Common myeloid progenitor, CD34-positive (primary cell): Measurements from ENCODE around the gene SARM1.

Experiments
- CTCF ChIA-PET: fragments of 350-600 bp; sonication (Branson Sonifier 250); formaldehyde crosslinking; loops from one replicate; lab custom pipeline; 2021; ENCODE audit warnings: antibody characterized with exemption; lab: Charles Lee
- POLR2A ChIA-PET: fragments of 350-600 bp; sonication (Branson Sonifier 250); formaldehyde crosslinking; loops from one replicate; lab custom pipeline; 2021; ENCODE audit warnings: antibody characterized with exemption; lab: Charles Lee
- DNase-seq, 3 donors: peaks; one replicate each; pipeline versions ENCODE4 v3.0.0 to v3.0.0-alpha.2; 2013
- H3K27ac ChIP-seq, 2 experiments: 1 replicate in 1 of 2; 2 replicates in 1 of 2; pipeline ENCODE4 v1.7.0; 2013; ENCODE audit warnings: inconsistent platforms in 2 of 2, low read length in 2 of 2, mild to moderate bottlenecking in 2 of 2, low read depth in 1 of 2, moderate library complexity in 1 of 2; ENCODE audit not compliant: severe bottlenecking in 2 of 2, insufficient read depth in 1 of 2, poor library complexity in 1 of 2
- H3K27me3 ChIP-seq, 5 experiments: replicated peaks in 2 of 5; 1 replicate in 3 of 5; 2 replicates in 2 of 5; pipeline versions ENCODE4 v1.6.1 to v1.7.0; 2013; ENCODE audit warnings: low read length in 4 of 5, mild to moderate bottlenecking in 2 of 5, moderate library complexity in 2 of 5, inconsistent platforms in 1 of 5; ENCODE audit not compliant: insufficient read depth in 5 of 5, control insufficient read depth in 4 of 5
- H3K36me3 ChIP-seq, 4 experiments: 1 replicate in 2 of 4; 2 replicates in 2 of 4; pipeline versions ENCODE4 v1.6.1 to v1.7.0; 2013; ENCODE audit warnings: low read length in 3 of 4, control low read depth in 1 of 4, mild to moderate bottlenecking in 1 of 4; ENCODE audit not compliant: control insufficient read depth in 4 of 4, insufficient read depth in 4 of 4
- H3K4me1 ChIP-seq, 4 experiments: 1 replicate in 3 of 4; 2 replicates in 1 of 4; pipeline versions ENCODE4 v1.6.1 to v1.7.1; 2013; ENCODE audit warnings: low read length in 3 of 4, mild to moderate bottlenecking in 3 of 4, control low read depth in 1 of 4, inconsistent platforms in 1 of 4, moderate library complexity in 1 of 4; ENCODE audit not compliant: control insufficient read depth in 4 of 4, insufficient read depth in 4 of 4; ENCODE audit errors: control extremely low read depth in 1 of 4
- H3K4me3 ChIP-seq, 7 experiments: 1 replicate in 4 of 7; 2 replicates in 3 of 7; pipeline versions ENCODE4 v1.5.1 to v1.7.0; 2013; ENCODE audit warnings: mild to moderate bottlenecking in 7 of 7, low read length in 6 of 7, moderate library complexity in 6 of 7, inconsistent platforms in 2 of 7, low read depth in 2 of 7, control low read depth in 1 of 7; ENCODE audit not compliant: insufficient read depth in 4 of 7, control insufficient read depth in 1 of 7; ENCODE audit errors: extremely low read depth in 1 of 7
- H3K9me3 ChIP-seq, 5 experiments: 1 replicate in 4 of 5; 2 replicates in 1 of 5; pipeline versions ENCODE4 v1.6.1 to v1.7.1; 2013; ENCODE audit warnings: low read length in 4 of 5, mild to moderate bottlenecking in 2 of 5, inconsistent platforms in 1 of 5, low read depth in 1 of 5, moderate library complexity in 1 of 5; ENCODE audit not compliant: control insufficient read depth in 4 of 5, insufficient read depth in 2 of 5; ENCODE audit errors: control extremely low read depth in 1 of 5
- WGBS: methylation state at CpG from one replicate; pipeline ENCODE4 v1.1.5; 2013; ENCODE audit not compliant: insufficient coverage; 5-methylcytosine and 5-hydroxymethylcytosine counted together

The SARM1 gene

DNA sequence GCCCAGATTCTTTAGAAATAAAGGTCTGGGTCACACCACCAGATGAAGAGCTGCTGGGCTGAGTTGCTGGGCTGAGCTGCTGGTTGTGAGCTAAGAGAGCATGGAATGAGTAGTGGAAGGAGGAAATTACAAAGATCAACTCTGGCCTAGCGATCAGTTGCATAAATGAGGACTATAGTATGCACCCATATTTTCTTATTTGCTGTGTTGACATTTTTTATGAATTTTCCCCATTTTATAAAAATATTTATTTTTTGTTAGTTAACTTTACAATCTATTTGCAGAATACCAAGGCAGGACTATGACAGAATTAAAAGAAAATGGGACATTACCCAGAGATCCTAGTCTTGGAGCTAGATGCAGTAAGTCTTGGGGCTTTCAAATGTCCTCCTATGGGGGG, 78.4 kb downstream of the SARM1 start:
- Histone ChIP-seq H3K36me3 (no peaks in the 10 kb centered on the region), H3K27ac (no peak overlapping the region), H3K4me3 (no peak overlapping the region), H3K9me3 (peaks cover 0 to 5% (median 2%) of the 10 kb centered on the region in 5 experiments), H3K4me1 (no peaks in the 10 kb centered on the region), H3K27me3 (peaks cover 0 to 6% (median 0%) of the 10 kb centered on the region in 5 experiments)
- ChIA-PET POLR2A (no interaction called here), CTCF (interaction anchor here (0.9 to 1.2 kb wide), 2 partner anchors 14 to 17 kb away, joined by 3 read pairs; no protein-coding TSS in a partner anchor)
- DNase-seq: no peak
- no CpG with 5 or more reads among the region's 1 CpG for WGBS
